Sigmoid colon (tissue), 7 donors: ENCODE measurements around the gene TMEM59. TPM values are rescaled to one million over a fixed set of nuclear protein-coding genes. Genes with fewer than 3 reads are reported as not detected.
A peak's percentile ranks its signal among the peaks of the same experiment; 100 is the strongest.
"Not testable (repeated sequence)": the region's sequence is repeated elsewhere in the genome, so short reads cannot be mapped to it uniquely, and the experiment has no call there.

ENCODE experiments used
- DNase-seq: peaks from one replicate; pipeline ENCODE4 v3.0.0-alpha.2; 2019
- H3K27ac ChIP-seq, 4 donors: fragments of 200-600 bp; sonication (generic); one replicate each; pipeline ENCODE4 v1.5.1; 2016 to 2019; ENCODE audit warnings: mild to moderate bottlenecking in 1 of 4
- H3K27me3 ChIP-seq, 3 donors: fragments of 200-600 bp; sonication (generic); one replicate each; pipeline ENCODE4 v1.5.1; 2019; ENCODE audit warnings: mild to moderate bottlenecking in 1 of 3
- H3K36me3 ChIP-seq, 4 donors: fragments of 200-600 bp; sonication (generic); one replicate each; pipeline ENCODE4 v1.5.1; 2016 to 2019
- H3K4me1 ChIP-seq, 4 donors: fragments of 200-600 bp; sonication (generic); one replicate each; pipeline ENCODE4 v1.5.1; 2017 to 2019
- H3K4me3 ChIP-seq, 4 donors: fragments of 200-600 bp; sonication (generic); one replicate each; pipeline ENCODE4 v1.5.1; 2017 to 2019; ENCODE audit warnings: mild to moderate bottlenecking in 2 of 4, moderate library complexity in 1 of 4
- H3K9me3 ChIP-seq, 4 donors: fragments of 200-600 bp in 3 of 4; sonication (generic) in 3 of 4; one replicate each; pipeline versions ENCODE4 v1.5.1 to v1.6.1; 2013 to 2019
- EP300 ChIP-seq, 4 donors: sonication (generic); formaldehyde crosslinking; IDR thresholded peaks; one replicate each; pipeline ENCODE4 v1.6.1; 2017; ENCODE audit warnings: antibody characterized with exemption in 4 of 4
- POLR2A ChIP-seq, 2 donors: fragments of 450-650 bp; IDR thresholded peaks; one replicate each; pipeline ENCODE4 v1.6.1; 2016; ENCODE audit warnings: antibody characterized with exemption in 2 of 2, mild to moderate bottlenecking in 2 of 2, moderate library complexity in 2 of 2
- POLR2AphosphoS5 ChIP-seq, 4 donors: sonication (generic); formaldehyde crosslinking; IDR thresholded peaks; one replicate each; pipeline ENCODE4 v1.6.1; 2017; ENCODE audit warnings: antibody characterized with exemption in 4 of 4
- WGBS, 2 donors: extraction: QIAGEN DNeasy Blood & Tissue Kit; methylation state at CpG; one replicate each; pipeline ENCODE4 v1.1.7; 2013; 5-methylcytosine and 5-hydroxymethylcytosine counted together
- intact Hi-C: fragments of 100-400 bp; cut with DNase I; formaldehyde crosslinking; loops from one replicate; pipeline ENCODE4 v1.15.1; 2023
- polyA plus RNA-seq, 3 donors: library from polyadenylated mRNA; stranded (reverse); fragments of 200-250 nt; gene quantifications; one replicate each; pipeline ENCODE4 v1.2.3, GENCODE V29; 2013
- total RNA-seq, 4 donors: library from RNA; depleted of rRNA; stranded (reverse); fragments of >200 nt; gene quantifications; one replicate each; pipeline ENCODE4 v1.1.0, GENCODE V29; 2016
- TF ChIP-seq, protein P1 (sequence below), 4 experiments: fragments of 450-650 bp in 3 of 4; fragments of 200-600 bp in 1 of 4; IDR thresholded peaks; one replicate each; pipeline ENCODE4 v1.5.1; 2016 to 2019; ENCODE audit warnings: antibody characterized with exemption in 4 of 4, mild to moderate bottlenecking in 3 of 4, moderate library complexity in 2 of 4
- donor health status: healthy with polysubstance abuse.
- donor health status: Bipolar disorder and iron deficiency.
- donor health status: healthy.

Gene TMEM59
- total and polyA plus RNA-seq, 7 donors = 114 to 299 (median 207) TPM

DNA sequence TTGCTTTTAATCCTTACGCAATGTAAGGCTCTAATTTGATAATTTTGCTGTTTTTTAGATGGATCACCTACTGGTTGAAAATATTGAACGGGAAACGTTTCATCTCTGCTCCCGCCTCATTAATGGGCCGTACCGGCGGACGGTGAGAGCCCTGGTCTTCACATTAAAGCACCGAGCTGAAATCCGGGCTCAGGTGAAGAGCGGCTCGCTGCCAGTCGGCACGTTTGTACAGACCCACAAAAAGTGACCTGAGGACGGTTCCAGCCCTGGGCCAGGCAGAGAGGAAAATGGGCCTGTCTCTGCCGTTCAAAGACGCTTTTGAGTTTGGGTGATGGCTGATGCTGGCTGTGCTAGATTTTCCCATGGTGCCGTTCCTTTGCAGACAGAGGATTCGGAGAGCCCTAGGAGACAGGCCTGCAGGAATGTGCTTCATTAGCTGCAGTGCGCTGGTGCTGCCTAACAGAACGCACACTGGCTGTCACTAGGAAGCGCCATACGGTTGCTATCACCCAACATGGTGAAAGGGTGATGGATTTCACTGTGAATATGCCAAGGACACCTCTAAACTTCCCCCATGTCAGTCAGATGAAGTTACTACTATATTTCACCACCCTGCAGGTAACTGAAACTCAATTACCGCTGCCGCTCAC, 43.3 kb upstream of the TMEM59 start:
- Histone ChIP-seq H3K27ac (no peak overlapping the region), H3K36me3 (peaks cover 0 to 11% (median 3%) of the 10 kb centered on the region in 4 donors), H3K4me3 (no peak overlapping the region), H3K9me3 (no peaks in the 10 kb centered on the region), H3K27me3 (no peaks in the 10 kb centered on the region), H3K4me1 (no peaks in the 10 kb centered on the region)
- 76 to 91% methylated on average over 25 of the region's 25 CpGs for whole genome bisulfite sequencing, 2 donors
- TF ChIP-seq POLR2AphosphoS5 (IDR thresholded peaks at IDR 0.05) = no peak
- no peak for TF ChIP-seq POLR2A (IDR thresholded peaks at IDR 0.05)
- TF ChIP-seq EP300 (IDR thresholded peaks at IDR 0.05) = no peak
- TF ChIP-seq, protein P1, sequence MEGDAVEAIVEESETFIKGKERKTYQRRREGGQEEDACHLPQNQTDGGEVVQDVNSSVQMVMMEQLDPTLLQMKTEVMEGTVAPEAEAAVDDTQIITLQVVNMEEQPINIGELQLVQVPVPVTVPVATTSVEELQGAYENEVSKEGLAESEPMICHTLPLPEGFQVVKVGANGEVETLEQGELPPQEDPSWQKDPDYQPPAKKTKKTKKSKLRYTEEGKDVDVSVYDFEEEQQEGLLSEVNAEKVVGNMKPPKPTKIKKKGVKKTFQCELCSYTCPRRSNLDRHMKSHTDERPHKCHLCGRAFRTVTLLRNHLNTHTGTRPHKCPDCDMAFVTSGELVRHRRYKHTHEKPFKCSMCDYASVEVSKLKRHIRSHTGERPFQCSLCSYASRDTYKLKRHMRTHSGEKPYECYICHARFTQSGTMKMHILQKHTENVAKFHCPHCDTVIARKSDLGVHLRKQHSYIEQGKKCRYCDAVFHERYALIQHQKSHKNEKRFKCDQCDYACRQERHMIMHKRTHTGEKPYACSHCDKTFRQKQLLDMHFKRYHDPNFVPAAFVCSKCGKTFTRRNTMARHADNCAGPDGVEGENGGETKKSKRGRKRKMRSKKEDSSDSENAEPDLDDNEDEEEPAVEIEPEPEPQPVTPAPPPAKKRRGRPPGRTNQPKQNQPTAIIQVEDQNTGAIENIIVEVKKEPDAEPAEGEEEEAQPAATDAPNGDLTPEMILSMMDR (IDR thresholded peaks at IDR 0.05) = no peak
- intact Hi-C loops = no loop called here
- no peak for DNase-seq

DNA sequence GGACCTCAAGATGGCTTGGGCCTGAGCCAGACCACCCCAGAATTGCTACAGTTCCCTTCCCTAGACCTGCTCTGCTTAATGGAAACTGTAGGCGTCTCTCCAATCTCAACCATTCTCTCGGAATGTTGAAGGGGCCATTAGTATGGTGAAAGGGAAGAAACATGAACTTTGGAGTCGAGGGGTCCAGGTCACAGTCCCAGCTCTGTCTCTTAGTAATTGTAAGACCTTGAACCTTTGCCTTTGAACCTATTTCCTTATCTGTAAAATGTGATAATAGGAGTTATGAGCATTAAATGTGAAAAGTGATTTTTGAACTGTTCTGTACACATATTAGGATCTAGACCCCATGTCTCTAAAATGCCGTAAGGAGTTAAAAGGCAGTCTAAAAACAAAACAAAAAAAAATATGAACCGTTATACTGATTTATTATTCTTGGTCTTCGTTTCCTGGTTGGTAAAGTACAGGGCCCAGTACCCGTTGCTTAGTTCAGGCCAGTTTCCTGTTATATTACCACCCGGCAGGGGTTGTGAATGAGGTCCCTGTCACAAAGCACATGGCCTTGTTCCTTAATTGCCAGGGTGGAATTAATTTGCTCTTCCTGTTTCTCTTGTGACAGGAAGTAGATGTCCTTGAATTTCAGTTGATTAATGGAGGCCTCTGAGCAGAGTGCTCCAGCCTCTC, 42.7 kb upstream of the TMEM59 start:
- Histone ChIP-seq H3K4me1 (no peaks in the 10 kb centered on the region), H3K27me3 (no peaks in the 10 kb centered on the region), H3K4me3 (no peak overlapping the region), H3K36me3 (peaks cover 0 to 11% (median 3%) of the 10 kb centered on the region in 4 donors), H3K9me3 (no peaks in the 10 kb centered on the region), H3K27ac (peak overlapping the region in 1 of 4 donors; percentile 34)
- no peak for TF ChIP-seq EP300 (IDR thresholded peaks at IDR 0.05)
- TF ChIP-seq POLR2AphosphoS5 (IDR thresholded peaks at IDR 0.05) = no peak
- TF ChIP-seq, protein P1 (IDR thresholded peaks at IDR 0.05) = no peak
- no peak for TF ChIP-seq POLR2A (IDR thresholded peaks at IDR 0.05)
- 37 to 47% methylated on average over 8 of the region's 8 CpGs for WGBS, 2 donors
- DNase-seq = no peak
- intact Hi-C loops = no loop called here

DNA sequence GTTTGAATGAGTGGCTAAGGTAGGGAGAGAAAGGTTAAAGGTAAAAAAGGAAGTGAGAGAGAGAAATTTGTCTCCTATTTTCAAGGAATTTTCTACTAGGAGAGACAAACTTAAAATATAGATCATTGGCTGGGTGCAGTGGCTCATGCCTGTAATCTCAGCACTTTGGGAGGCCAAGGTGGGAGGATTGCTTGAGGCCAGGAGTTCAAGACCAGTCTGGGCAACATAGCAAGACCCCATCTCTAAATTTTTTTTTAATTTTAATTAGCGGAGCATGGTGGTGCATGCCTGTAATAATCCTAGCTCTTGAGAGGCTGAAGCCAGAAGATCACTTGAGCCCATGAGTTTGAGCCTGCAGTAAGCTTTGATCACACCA, 41.7 kb upstream of the TMEM59 start:
- 53 to 100% methylated on average over 1 of the region's 1 CpG for WGBS, 2 donors
- H3K9me3 ChIP-seq, H3K4me1 ChIP-seq, H3K27ac ChIP-seq, H3K27me3 ChIP-seq, DNase-seq, intact Hi-C loops, H3K4me3 ChIP-seq: not testable (repeated sequence)
- H3K36me3 ChIP-seq = peaks cover 0 to 11% (median 3%) of the 10 kb centered on the region in 4 donors

DNA sequence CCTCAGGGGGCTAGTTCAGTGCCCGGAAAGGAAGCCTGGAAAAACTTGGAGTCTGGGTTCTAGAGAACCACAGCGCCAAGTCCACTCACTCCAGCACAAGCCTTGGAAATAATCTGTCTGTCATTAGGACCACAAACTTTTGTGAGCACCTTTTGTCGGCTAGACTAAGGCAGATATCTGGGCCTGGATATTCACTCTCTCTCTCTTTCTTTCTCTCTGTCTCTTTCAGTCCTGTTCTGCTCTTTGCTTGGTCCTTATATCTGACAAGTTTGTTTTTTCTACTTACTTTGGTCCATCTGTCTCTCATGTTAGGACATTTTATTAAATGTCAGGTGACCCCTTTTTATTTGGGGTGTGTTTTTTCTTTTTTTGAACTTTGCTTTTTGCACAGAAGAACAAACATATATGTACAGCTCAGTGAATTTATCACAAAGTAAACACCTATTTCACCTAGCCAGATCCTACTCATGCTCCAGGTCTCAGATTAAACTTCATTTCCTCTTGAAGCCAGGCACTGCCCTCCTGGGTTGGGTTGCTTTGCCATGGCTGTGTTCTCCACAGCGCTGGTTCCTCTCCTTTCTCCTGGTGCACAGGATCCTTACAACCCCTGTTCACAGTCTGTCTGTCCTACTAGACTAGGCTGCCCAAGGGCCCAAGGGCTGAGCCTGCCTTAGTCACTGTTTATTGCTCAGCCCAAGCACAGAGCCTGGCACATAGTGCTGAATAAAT, 41.2 kb upstream of the TMEM59 start:
- no peak overlapping the region for H3K4me3 ChIP-seq
- no peak for TF ChIP-seq EP300 (IDR thresholded peaks at IDR 0.05)
- TF ChIP-seq POLR2AphosphoS5 (IDR thresholded peaks at IDR 0.05) = no peak
- TF ChIP-seq POLR2A (IDR thresholded peaks at IDR 0.05) = no peak
- TF ChIP-seq, protein P1 (IDR thresholded peaks at IDR 0.05) = no peak
- no peak for DNase-seq

DNA sequence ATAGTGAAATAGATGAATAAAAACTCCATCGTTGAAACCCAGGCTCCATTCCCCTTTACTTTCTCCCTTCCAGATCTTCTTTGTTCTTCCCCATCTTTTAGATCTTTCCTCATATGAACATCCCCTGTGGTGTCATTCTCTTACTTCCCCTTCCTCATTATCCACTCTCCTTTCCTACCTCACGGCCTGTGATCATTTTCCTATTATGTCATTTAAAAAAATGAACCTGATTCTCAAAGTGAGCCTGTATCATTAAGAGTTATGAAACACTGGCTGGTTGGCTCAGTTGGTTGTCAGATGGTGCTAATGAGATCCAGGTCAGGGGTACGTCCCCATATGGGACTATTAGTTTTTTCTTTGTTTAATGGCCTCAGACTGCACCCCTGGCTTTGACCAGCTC, 38.7 kb upstream of the TMEM59 start:
- Histone ChIP-seq H3K27ac (no peak overlapping the region), H3K36me3 (peaks cover 0 to 14% (median 2%) of the 10 kb centered on the region in 4 donors), H3K4me3 (no peak overlapping the region), H3K27me3 (no peaks in the 10 kb centered on the region), H3K4me1 (no peaks in the 10 kb centered on the region), H3K9me3 (no peaks in the 10 kb centered on the region)
- WGBS, 2 donors = 90 to 93% methylated on average over 3 of the region's 3 CpGs
- intact Hi-C loops = no loop called here
- DNase-seq = no peak
- TF ChIP-seq, protein P1 (IDR thresholded peaks at IDR 0.05) = no peak
- TF ChIP-seq EP300 (IDR thresholded peaks at IDR 0.05) (no peak), POLR2AphosphoS5 (IDR thresholded peaks at IDR 0.05) (no peak), POLR2A (IDR thresholded peaks at IDR 0.05) (no peak)

More for the DNA sequence above, 41.2 kb upstream of the TMEM59 start:
- 40 to 75% methylated on average over 4 of the region's 4 CpGs for WGBS, 2 donors
- Histone ChIP-seq H3K4me1 (no peaks in the 10 kb centered on the region), H3K9me3 (no peaks in the 10 kb centered on the region), H3K27me3 (no peaks in the 10 kb centered on the region), H3K27ac (no peak overlapping the region), H3K36me3 (peaks cover 0 to 13% (median 3%) of the 10 kb centered on the region in 4 donors)
- intact Hi-C loops = no loop called here
